Measurements from ENCODE around the gene CGAS.

The CGAS gene

GRCh38 chr6:73451223-73452106 lies 632 bp downstream of the CGAS start:
- peak overlapping the region; percentile 80 for H3K4me3 ChIP-seq (replicated peaks; ENCODE audit: low read depth, low read length)
- DNase-seq (ENCODE audit: extremely low read depth, low read depth) = no peak
- no peak for TF ChIP-seq CTCF (IDR thresholded peaks at IDR 0.05; ENCODE audit: low read depth, low read length, missing control alignments)

- no peak overlapping the region for H3K4me3 ChIP-seq (replicated peaks; ENCODE audit: low read depth, low read length)
- no peak for TF ChIP-seq CTCF (IDR thresholded peaks at IDR 0.05; ENCODE audit: low read depth, low read length, missing control alignments)
- DNase-seq (ENCODE audit: extremely low read depth, low read depth) = no peak
These were observed 8.5 kb downstream of the CGAS start for GRCh38 chr6:73443555-73443954.

- no peak for TF ChIP-seq CTCF (IDR thresholded peaks at IDR 0.05; ENCODE audit: low read depth, low read length, missing control alignments)
- no peak for DNase-seq (ENCODE audit: extremely low read depth, low read depth)
- H3K4me3 ChIP-seq (replicated peaks; ENCODE audit: low read depth, low read length) = no peak overlapping the region
These were observed 16.9 kb downstream of the CGAS start for GRCh38 chr6:73435236-73435635.

GRCh38 chr6:73421534-73421933 lies 30.6 kb downstream of the CGAS start:
- DNase-seq (ENCODE audit: extremely low read depth, low read depth) = no peak
- H3K4me3 ChIP-seq (replicated peaks; ENCODE audit: low read depth, low read length) = no peak overlapping the region
- TF ChIP-seq CTCF (IDR thresholded peaks at IDR 0.05; ENCODE audit: low read depth, low read length, missing control alignments) = no peak

- TF ChIP-seq CTCF (IDR thresholded peaks at IDR 0.05; ENCODE audit: low read depth, low read length, missing control alignments) = no peak
- no peak for DNase-seq (ENCODE audit: extremely low read depth, low read depth)
- H3K4me3 ChIP-seq (replicated peaks; ENCODE audit: low read depth, low read length) = no peak overlapping the region
These were observed 33.9 kb downstream of the CGAS start for GRCh38 chr6:73418081-73418741.

- DNase-seq (ENCODE audit: extremely low read depth, low read depth) = no peak
- no peak for TF ChIP-seq CTCF (IDR thresholded peaks at IDR 0.05; ENCODE audit: low read depth, low read length, missing control alignments)
- no peak overlapping the region for H3K4me3 ChIP-seq (replicated peaks; ENCODE audit: low read depth, low read length)
These were observed 39.0 kb downstream of the CGAS start for GRCh38 chr6:73413102-73413501.
